Lung microvascular endothelial cell (primary cell): ENCODE results near the gene WDR47. TPM values are rescaled to one million over a fixed set of nuclear protein-coding genes. Genes with fewer than 3 reads are reported as not detected.
"Not testable (repeated sequence)": the region's sequence is repeated elsewhere in the genome, so short reads cannot be mapped to it uniquely, and the experiment has no call there.

ENCODE experiments used
- DNase-seq, 2 donors: peaks; one replicate each; pipeline versions ENCODE4 v3.0.0 to v3.0.0-alpha.2; 2010; ENCODE audit warnings: low read depth in 2 of 2
- total RNA-seq: library from RNA; depleted of rRNA; stranded (reverse); fragments of >200 nt; gene quantifications from 2 replicates; pipeline ENCODE4 v1.2.1, GENCODE V29; 2014

Gene WDR47
- total RNA-seq, 1 donor from 2014 or later, result 15.3 TPM

GRCh38 chr1:108963052-108963686 is 78.7 kb downstream of the WDR47 start, which contains the start of gene CLCC1:
CLCC1 (minus strand) TSS chr1:108963484; CDS start chr1:108950437, 13,047 bp downstream.
- DNase-seq, result peak; percentile 92 to 93

GRCh38 chr1:108962681-108963051 is 79.2 kb downstream of the WDR47 start:
- peak in 1 of 2 donors; percentile 20 for DNase-seq

- peak in 1 of 2 donors; percentile 2 for DNase-seq
Observed at GRCh38 chr1:108961752-108962486, 80.0 kb downstream of the WDR47 start.

GRCh38 chr1:108961198-108961597 is 80.7 kb downstream of the WDR47 start:
- DNase-seq, result no peak

- no peak for DNase-seq
Observed at GRCh38 chr1:108960719-108961118, 81.2 kb downstream of the WDR47 start.

GRCh38 chr1:108957888-108958287 is 84.0 kb downstream of the WDR47 start:
- no peak for DNase-seq

- no peak for DNase-seq
Observed at GRCh38 chr1:108955881-108956280, 86.0 kb downstream of the WDR47 start.

GRCh38 chr1:108955111-108955510 is 86.8 kb downstream of the WDR47 start:
- DNase-seq, result no peak

GRCh38 chr1:108953452-108953851 is 88.5 kb downstream of the WDR47 start:
- DNase-seq, result no peak

GRCh38 chr1:108951242-108951641 is 90.7 kb downstream of the WDR47 start:
- no peak for DNase-seq

GRCh38 chr1:108949044-108949443 is 92.9 kb downstream of the WDR47 start:
- no peak for DNase-seq

GRCh38 chr1:108947871-108948525 is 93.9 kb downstream of the WDR47 start:
- peak; percentile 17 to 19 for DNase-seq

- DNase-seq, result no peak
Observed at GRCh38 chr1:108936170-108936569, 105.7 kb downstream of the WDR47 start.

GRCh38 chr1:108933944-108934343 is 108.0 kb downstream of the WDR47 start:
- DNase-seq, result no peak

GRCh38 chr1:108927565-108927964 is 114.3 kb downstream of the WDR47 start:
- not testable (repeated sequence) for DNase-seq

- no peak for DNase-seq
Observed at GRCh38 chr1:108925920-108926319, 116.0 kb downstream of the WDR47 start.

Other genes starting within 250 kb of the WDR47 start
- gene AKNAD1, start 185.0 kb downstream of the WDR47 start, total RNA-seq, result 0.20 and 0.22 TPM in 2 replicates
- 7.9 and 9.2 TPM in 2 replicates for gene GPSM2, start 165.1 kb downstream of the WDR47 start, total RNA-seq
- 18.1 and 21.0 TPM in 2 replicates for gene CLCC1, start 78.6 kb downstream of the WDR47 start, total RNA-seq
- 35.3 and 70.2 TPM in 2 replicates for gene TAF13, start 33.9 kb upstream of the WDR47 start, total RNA-seq
- 16.6 and 22.6 TPM in 2 replicates for gene TMEM167B, start 48.7 kb upstream of the WDR47 start, total RNA-seq
- under 0.01 and 0.22 TPM in 2 replicates for gene ELAPOR1, start 72.0 kb upstream of the WDR47 start, total RNA-seq
- 118 and 179 TPM in 2 replicates for gene SARS1, start 171.8 kb upstream of the WDR47 start, total RNA-seq
- 0.65 and 0.79 TPM in 2 replicates for gene CELSR2, start 207.4 kb upstream of the WDR47 start, total RNA-seq
- 0.79 and 2.8 TPM in 2 replicates for gene PSRC1, start 241.0 kb upstream of the WDR47 start, total RNA-seq